K562 (cell line): ENCODE data around the gene GRK4. TPM values are rescaled to one million over a fixed set of nuclear protein-coding genes. Genes with fewer than 3 reads are reported as not detected.

Experiments used
- ARHGAP35 ChIP-seq: fragments of 450-650 bp; IDR thresholded peaks from 2 replicates; pipeline ENCODE4 v1.6.1; 2018; ENCODE audit not compliant: partially characterized antibody
- CAMTA2 ChIP-seq: fragments of 250-450 bp; sonication (Bioruptor Pico); conservative IDR thresholded peaks from 2 replicates; pipeline ENCODE4 v1.5.1; 2022
- CBFA2T3 ChIP-seq: fragments of 450-650 bp; IDR thresholded peaks from 2 replicates; pipeline ENCODE4 v1.6.1; 2017
- NFATC3 ChIP-seq: fragments of 450-650 bp; IDR thresholded peaks from 2 replicates; pipeline ENCODE4 v1.6.1; 2017; ENCODE audit warnings: mild to moderate bottlenecking
- PPARD ChIP-seq: fragments of 250-450 bp; sonication (Bioruptor Pico); IDR thresholded peaks from 2 replicates; pipeline ENCODE4 v1.8.0; 2022; ENCODE audit warnings: inconsistent platforms, mild to moderate bottlenecking, moderate library complexity
- SAP30 ChIP-seq: fragments of 200-600 bp; sonication (generic); IDR thresholded peaks from 2 replicates; pipeline ENCODE4 v1.6.1; 2012; ENCODE audit warnings: borderline replicate concordance, low read depth, mild to moderate bottlenecking, moderate library complexity, low read length, control low read depth, inconsistent platforms; ENCODE audit not compliant: insufficient read depth, poor library complexity, severe bottlenecking
- SIN3A ChIP-seq, 2 experiments: fragments of 150-350 bp in 1 of 2; IDR thresholded peaks; 2 replicates each; pipeline ENCODE4 v1.6.1; 2011 to 2016; ENCODE audit warnings: borderline replicate concordance in 2 of 2, low read depth in 2 of 2, low read length in 2 of 2, mild to moderate bottlenecking in 2 of 2, moderate library complexity in 2 of 2; ENCODE audit not compliant: control insufficient read depth in 1 of 2
- SMARCC2 ChIP-seq: fragments of 450-650 bp; IDR thresholded peaks from 2 replicates; pipeline ENCODE4 v1.6.1; 2017; ENCODE audit warnings: antibody characterized with exemption, moderate library complexity, mild to moderate bottlenecking, low read depth
- ZFPM2 ChIP-seq: fragments of 250-450 bp; sonication (Bioruptor Pico); IDR thresholded peaks from 2 replicates; pipeline ENCODE4 v1.5.1; 2022; ENCODE audit warnings: mild to moderate bottlenecking
- ZNF699 ChIP-seq: fragments of 250-450 bp; sonication (Bioruptor Pico); IDR thresholded peaks from 2 replicates; pipeline ENCODE4 v1.8.0; 2021; ENCODE audit warnings: mild to moderate bottlenecking, moderate library complexity; ENCODE audit not compliant: insufficient replicate concordance
- ZNF717 ChIP-seq: fragments of 250-450 bp; sonication (Bioruptor Pico); IDR thresholded peaks from 2 replicates; pipeline ENCODE4 v1.5.0; 2021
- polyA plus RNA-seq, 8 experiments: library from polyadenylated mRNA; depleted of rRNA in 4 of 8; stranded (reverse) in 5 of 8; unstranded in 3 of 8; fragments of >200 nt; fragmentation: Nextera tagmentation in 2 of 8; fragmentation: Illumina TruSeq in 1 of 8; extraction: Ambion mirVana in 2 of 8; extraction: Trizol in 1 of 8; gene quantifications; 2 replicates each; pipeline versions ENCODE4 v1.2.1 to v1.2.3, GENCODE V29; 2011 to 2014; ENCODE audit warnings: inconsistent platforms in 1 of 8, missing spikeins in 1 of 8
- total RNA-seq, 7 experiments: library from RNA; depleted of rRNA in 6 of 7; stranded (reverse); fragments of >200 nt in 6 of 7; fragmentation: Illumina TruSeq in 2 of 7; extraction: Trizol in 2 of 7; gene quantifications; 2 replicates each; pipeline versions ENCODE4 v1.2.1 to v1.2.3, GENCODE V29; 2011 to 2021; ENCODE audit warnings: low replicate concordance in 1 of 7
- TF ChIP-seq, protein P1 (sequence below): fragments of 250-450 bp; sonication (Bioruptor Pico); IDR thresholded peaks from 2 replicates; pipeline ENCODE4 v1.5.0; 2021
- TF ChIP-seq, protein P2 (sequence below): conservative IDR thresholded peaks from 2 replicates; pipeline ENCODE4 v1.6.1; 2011; ENCODE audit warnings: low read depth, mild to moderate bottlenecking, low read length; ENCODE audit not compliant: control insufficient read depth
- TF ChIP-seq, protein P3 (sequence below): fragments of 450-650 bp; formaldehyde crosslinking; IDR thresholded peaks from 2 replicates; pipeline ENCODE4 v1.4.0; 2020; ENCODE audit warnings: mild to moderate bottlenecking, moderate library complexity
- TF ChIP-seq, protein P4 (sequence below): sonication (generic); formaldehyde crosslinking; IDR thresholded peaks from 2 replicates; pipeline ENCODE4 v1.8.1; 2023; ENCODE audit warnings: mild to moderate bottlenecking, missing genetic modification reagents, moderate library complexity
- TF ChIP-seq, protein P5 (sequence below), 3 experiments: fragments of 200-800 bp in 1 of 3; sonication (Bioruptor generic) in 1 of 3; sonication (generic) in 1 of 3; formaldehyde crosslinking in 1 of 3; IDR thresholded peaks; 2 replicates each; pipeline versions ENCODE4 v1.6.1 to v1.8.0; 2016 to 2022; ENCODE audit warnings: mild to moderate bottlenecking in 2 of 3, missing compliant biosample characterization in 2 of 3, missing genetic modification characterization in 2 of 3, missing genetic modification reagents in 1 of 3
- TF ChIP-seq, protein P6 (sequence below): fragments of 250-450 bp; sonication (Bioruptor Pico); IDR thresholded peaks from 2 replicates; pipeline ENCODE4 v1.8.0; 2022; ENCODE audit warnings: moderate library complexity, mild to moderate bottlenecking, inconsistent platforms

GRK4 gene
- total and polyA plus RNA-seq, 9 of the 15 experiments (the other 6 are each of a cell fraction or from before 2014, with no cell fraction given), result 1.1 to 4.8 (median 2.6) TPM

DNA sequence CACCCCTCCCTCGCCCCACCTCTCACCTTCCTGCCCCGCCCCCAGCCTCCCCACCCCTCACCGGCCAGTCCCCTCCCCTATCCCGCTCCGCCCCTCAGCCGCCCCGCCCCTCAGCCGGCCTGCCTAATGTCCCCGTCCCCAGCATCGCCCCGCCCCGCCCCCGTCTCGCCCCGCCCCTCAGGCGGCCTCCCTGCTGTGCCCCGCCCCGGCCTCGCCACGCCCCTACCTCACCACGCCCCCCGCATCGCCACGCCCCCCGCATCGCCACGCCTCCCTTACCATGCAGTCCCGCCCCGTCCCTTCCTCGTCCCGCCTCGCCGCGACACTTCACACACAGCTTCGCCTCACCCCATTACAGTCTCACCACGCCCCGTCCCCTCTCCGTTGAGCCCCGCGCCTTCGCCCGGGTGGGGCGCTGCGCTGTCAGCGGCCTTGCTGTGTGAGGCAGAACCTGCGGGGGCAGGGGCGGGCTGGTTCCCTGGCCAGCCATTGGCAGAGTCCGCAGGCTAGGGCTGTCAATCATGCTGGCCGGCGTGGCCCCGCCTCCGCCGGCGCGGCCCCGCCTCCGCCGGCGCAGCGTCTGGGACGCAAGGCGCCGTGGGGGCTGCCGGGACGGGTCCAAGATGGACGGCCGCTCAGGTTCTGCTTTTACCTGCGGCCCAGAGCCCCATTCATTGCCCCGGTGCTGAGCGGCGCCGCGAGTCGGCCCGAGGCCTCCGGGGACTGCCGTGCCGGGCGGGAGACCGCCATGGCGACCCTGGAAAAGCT lies 110.9 kb downstream of the GRK4 start, which contains the start of the genes HTT and HTT-AS (continued):
- TF ChIP-seq, protein P1, sequence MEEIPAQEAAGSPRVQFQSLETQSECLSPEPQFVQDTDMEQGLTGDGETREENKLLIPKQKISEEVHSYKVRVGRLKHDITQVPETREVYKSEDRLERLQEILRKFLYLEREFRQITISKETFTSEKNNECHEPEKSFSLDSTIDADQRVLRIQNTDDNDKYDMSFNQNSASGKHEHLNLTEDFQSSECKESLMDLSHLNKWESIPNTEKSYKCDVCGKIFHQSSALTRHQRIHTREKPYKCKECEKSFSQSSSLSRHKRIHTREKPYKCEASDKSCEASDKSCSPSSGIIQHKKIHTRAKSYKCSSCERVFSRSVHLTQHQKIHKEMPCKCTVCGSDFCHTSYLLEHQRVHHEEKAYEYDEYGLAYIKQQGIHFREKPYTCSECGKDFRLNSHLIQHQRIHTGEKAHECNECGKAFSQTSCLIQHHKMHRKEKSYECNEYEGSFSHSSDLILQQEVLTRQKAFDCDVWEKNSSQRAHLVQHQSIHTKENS (CRISPR knock-in tag), result no peak
- TF ChIP-seq SMARCC2, result no peak
- TF ChIP-seq, protein P2, sequence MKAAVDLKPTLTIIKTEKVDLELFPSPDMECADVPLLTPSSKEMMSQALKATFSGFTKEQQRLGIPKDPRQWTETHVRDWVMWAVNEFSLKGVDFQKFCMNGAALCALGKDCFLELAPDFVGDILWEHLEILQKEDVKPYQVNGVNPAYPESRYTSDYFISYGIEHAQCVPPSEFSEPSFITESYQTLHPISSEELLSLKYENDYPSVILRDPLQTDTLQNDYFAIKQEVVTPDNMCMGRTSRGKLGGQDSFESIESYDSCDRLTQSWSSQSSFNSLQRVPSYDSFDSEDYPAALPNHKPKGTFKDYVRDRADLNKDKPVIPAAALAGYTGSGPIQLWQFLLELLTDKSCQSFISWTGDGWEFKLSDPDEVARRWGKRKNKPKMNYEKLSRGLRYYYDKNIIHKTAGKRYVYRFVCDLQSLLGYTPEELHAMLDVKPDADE, result no peak
- TF ChIP-seq, protein P3, sequence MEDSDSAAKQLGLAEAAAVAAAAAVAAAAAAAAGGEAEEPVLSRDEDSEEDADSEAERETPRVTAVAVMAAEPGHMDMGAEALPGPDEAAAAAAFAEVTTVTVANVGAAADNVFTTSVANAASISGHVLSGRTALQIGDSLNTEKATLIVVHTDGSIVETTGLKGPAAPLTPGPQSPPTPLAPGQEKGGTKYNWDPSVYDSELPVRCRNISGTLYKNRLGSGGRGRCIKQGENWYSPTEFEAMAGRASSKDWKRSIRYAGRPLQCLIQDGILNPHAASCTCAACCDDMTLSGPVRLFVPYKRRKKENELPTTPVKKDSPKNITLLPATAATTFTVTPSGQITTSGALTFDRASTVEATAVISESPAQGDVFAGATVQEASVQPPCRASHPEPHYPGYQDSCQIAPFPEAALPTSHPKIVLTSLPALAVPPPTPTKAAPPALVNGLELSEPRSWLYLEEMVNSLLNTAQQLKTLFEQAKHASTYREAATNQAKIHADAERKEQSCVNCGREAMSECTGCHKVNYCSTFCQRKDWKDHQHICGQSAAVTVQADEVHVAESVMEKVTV (CRISPR knock-in tag), result no peak
- no peak for TF ChIP-seq ZFPM2 (CRISPR knock-in tag)
- TF ChIP-seq NFATC3, result no peak
- TF ChIP-seq SIN3A (IDR thresholded peaks at IDR 0.05; ENCODE audit: borderline replicate concordance in 2 of 2, control insufficient read depth in 1 of 2, low read depth in 2 of 2, low read length in 2 of 2), result no peak
- TF ChIP-seq CAMTA2 (CRISPR knock-in tag), result no peak
- TF ChIP-seq, protein P4, sequence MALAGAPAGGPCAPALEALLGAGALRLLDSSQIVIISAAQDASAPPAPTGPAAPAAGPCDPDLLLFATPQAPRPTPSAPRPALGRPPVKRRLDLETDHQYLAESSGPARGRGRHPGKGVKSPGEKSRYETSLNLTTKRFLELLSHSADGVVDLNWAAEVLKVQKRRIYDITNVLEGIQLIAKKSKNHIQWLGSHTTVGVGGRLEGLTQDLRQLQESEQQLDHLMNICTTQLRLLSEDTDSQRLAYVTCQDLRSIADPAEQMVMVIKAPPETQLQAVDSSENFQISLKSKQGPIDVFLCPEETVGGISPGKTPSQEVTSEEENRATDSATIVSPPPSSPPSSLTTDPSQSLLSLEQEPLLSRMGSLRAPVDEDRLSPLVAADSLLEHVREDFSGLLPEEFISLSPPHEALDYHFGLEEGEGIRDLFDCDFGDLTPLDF (CRISPR knock-in tag), result 0 out of 2 replicates have a peak, but pooled peaks have one; percentile 0
- no peak for TF ChIP-seq ARHGAP35
- no peak for TF ChIP-seq ZNF699 (CRISPR knock-in tag)
- TF ChIP-seq ZNF717 (CRISPR knock-in tag), result no peak
- TF ChIP-seq PPARD (CRISPR knock-in tag), result no peak
- TF ChIP-seq, protein P5, sequence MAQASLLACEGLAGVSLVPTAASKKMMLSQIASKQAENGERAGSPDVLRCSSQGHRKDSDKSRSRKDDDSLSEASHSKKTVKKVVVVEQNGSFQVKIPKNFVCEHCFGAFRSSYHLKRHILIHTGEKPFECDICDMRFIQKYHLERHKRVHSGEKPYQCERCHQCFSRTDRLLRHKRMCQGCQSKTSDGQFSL (CRISPR knock-in tag; IDR thresholded peaks at IDR 0.05), result no peak
- TF ChIP-seq, protein P5 (tag; IDR thresholded peaks at IDR 0.05), result no peak
- no peak for TF ChIP-seq CBFA2T3
- TF ChIP-seq SAP30, result peak; percentile 57
- TF ChIP-seq, protein P6, sequence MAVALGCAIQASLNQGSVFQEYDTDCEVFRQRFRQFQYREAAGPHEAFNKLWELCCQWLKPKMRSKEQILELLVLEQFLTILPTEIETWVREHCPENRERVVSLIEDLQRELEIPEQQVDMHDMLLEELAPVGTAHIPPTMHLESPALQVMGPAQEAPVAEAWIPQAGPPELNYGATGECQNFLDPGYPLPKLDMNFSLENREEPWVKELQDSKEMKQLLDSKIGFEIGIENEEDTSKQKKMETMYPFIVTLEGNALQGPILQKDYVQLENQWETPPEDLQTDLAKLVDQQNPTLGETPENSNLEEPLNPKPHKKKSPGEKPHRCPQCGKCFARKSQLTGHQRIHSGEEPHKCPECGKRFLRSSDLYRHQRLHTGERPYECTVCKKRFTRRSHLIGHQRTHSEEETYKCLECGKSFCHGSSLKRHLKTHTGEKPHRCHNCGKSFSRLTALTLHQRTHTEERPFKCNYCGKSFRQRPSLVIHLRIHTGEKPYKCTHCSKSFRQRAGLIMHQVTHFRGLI (CRISPR knock-in tag), result no peak
